GM19397 (cell line): ENCODE measurements around the gene PHTF1.

Experiments
- ATAC-seq: cut with Tn5 transposase; IDR thresholded peaks from one replicate; pipeline ENCODE4 v1.9.1; 2021; ENCODE audit warnings: mild to moderate bottlenecking, moderate library complexity; ENCODE audit not compliant: unreplicated experiment

The PHTF1 gene

DNA sequence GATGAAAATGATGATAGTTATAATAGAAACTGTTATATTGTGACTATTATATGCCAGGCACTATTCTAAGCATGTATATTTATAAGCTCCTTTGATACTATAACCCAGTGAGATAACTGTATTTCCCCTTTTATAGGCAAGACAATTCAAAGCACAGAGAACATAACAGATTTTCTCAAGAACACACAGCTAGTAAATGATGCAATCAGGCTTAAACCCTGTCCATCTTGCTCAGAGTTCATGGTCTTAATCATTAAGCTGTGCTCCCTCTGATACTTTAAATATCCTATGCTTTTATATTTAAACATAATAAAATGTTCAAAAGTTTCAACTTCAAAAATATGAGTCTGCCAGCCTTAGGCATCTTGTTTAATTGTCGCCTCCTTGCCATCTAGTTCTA is 88.6 kb downstream of the PHTF1 start:
- no peak for ATAC-seq

DNA sequence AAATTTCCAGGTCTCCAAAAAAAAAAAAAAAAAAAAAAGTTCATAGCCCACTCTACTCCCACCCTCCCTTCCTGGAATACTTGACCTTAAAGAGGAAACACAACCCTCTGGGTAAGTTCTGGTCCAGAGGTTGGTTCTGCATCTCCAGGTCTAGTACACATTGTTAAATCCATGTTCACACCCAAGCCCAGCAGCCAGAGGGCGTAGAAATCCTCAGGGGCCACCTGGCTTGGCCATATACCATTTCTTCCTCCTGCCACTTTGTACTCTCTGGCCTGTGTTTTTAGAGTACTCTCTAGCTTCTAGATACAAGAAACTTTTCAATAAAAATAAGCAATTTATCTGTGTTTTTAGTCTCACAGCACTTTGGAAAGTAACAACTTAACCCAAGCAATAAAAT is 89.3 kb downstream of the PHTF1 start:
- ATAC-seq = no peak

DNA sequence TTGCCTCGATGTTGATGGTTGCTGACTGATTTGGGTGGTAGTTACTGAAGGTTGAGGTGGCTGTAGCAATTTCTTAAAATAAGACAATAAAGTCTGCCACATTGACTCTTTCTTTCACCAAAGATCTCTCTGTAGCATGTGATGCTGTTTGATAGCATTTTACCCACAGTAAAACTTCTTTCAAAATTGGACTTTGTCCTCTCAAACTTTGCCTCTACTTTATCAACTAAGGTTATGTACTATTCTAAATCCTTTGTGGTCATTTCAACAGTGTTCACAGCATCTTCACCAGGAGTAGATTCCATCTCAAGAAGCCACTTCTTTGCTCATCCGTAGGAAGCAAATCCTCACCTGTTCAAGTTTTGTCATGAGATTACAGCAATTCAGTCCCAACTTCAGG is 93.2 kb downstream of the PHTF1 start:
- ATAC-seq = no peak

DNA sequence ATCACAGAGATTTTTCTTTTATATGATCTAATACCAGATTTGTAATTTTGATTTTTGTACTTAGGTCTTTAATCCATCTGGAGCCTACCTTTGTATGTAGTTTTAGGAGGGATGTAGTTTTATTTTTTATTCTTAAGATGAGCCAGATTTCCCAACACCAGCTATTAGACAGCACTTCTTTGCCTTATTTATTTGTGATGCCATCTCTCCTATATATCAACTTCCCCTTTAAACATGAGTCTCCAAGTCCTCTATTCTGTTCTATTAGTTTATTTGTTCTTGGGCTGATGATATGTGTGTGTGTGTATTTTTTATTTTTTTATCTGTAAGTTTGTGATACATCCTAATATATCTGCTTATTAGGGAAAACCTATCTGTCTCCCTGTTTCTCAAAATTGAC is 94.2 kb downstream of the PHTF1 start:
- ATAC-seq = no peak

DNA sequence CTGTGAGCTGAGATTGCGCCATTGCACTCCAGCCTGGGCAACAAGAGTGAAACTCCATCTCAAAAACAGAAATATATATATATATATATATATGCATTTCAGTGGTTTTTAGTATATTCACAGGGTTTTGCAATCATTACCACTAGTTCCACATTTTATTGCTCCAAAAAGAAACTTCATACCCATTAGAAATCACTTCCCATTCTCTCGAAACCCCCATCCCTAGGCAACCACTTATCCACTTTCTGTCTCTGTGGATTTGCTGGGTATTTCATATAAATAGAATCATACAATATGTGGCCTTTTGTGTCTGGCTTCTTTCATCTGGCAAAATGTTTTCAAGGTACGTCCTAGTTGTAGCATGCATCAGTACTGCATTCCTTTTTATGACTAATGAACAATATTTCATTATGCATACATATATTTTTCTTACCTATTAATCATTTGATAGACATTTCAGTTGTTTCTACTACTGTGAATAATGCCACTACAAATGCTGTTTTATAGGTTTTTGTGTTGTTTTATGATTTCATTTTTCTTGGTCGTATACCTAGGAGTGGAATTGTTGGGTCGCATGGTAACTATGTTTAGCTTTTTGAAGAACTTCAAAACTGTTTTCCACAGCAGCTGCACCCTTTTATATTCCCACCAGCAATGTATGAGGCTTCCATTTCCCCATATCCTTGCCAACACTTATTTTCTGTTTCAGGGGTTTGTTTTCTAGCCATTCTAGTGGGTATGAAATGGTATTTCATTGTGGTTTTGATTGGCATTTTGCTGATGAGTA is 95.9 kb downstream of the PHTF1 start:
- ATAC-seq = no peak

DNA sequence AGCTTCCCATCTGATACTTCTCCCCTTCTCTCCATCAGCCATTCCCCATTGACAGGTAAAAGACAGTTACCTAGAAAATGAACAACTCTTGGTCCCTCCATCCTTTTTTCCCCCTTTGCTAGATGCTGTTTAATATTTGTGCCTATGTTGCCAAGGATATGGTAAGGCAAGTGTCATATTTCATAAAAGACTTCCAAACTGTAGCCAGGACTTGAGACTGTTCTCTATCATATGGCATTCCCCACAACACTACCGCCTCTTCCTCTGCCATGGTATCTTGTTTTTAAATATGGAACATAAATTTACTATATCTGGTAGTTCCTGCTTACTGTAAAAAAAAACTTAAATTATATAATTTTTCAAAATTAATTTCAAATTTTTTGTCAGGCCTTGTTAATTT is 97.2 kb downstream of the PHTF1 start:
- ATAC-seq = no peak

DNA sequence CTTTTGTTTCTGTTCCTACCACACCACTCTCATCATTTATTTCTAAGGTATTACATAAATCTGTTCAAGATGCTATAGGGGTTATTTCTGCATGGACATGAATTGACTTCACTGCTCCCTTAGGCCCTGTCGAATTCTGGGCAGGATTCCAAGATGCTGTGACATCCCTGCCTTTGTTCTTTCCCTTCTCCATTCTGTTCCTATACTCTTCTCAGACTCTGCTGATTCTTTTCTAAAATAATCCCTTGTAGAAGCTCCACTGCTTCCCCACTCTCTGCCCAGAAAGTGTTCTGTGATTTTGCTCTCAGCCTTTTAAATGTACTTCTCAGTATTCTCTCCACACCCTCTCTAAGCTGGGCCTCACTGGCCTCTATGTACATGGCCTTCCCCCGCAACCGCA is 99.2 kb downstream of the PHTF1 start:
- no peak for ATAC-seq

DNA sequence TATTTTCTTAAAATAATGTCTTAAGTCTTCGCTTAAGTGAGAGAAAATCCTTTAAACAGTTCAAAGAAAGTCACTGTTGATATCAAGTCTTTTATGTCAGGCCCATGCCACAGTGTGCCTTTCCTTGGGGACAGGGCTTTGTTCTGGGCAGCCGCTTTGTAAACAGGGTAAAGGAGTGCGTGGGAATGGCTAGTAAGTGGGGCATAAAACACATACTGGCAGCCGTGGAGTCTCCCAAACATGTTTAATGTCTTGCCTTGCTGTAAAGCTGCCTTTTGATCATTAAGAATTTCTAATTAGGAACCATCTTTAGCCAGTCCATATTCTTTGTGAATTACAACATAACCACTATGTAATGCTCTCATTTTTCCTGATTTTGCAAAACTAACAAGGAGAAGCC is 99.7 kb downstream of the PHTF1 start:
- ATAC-seq = no peak

DNA sequence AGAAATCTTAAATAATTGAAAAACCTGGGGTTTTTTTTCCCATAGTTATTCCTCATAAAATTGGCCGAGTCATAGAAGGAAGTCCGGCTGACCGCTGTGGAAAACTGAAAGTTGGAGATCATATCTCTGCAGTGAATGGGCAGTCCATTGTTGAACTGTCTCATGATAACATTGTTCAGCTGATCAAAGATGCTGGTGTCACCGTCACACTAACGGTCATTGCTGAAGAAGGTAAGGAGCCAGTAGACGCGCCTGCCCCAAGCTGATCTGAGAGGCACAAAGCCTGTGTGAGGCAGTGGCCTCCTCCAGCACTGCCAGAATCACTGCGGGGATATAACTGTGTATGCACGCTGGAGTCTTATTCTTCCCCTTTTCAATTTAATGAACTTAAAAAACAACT is 100.3 kb downstream of the PHTF1 start:
- ATAC-seq = no peak

DNA sequence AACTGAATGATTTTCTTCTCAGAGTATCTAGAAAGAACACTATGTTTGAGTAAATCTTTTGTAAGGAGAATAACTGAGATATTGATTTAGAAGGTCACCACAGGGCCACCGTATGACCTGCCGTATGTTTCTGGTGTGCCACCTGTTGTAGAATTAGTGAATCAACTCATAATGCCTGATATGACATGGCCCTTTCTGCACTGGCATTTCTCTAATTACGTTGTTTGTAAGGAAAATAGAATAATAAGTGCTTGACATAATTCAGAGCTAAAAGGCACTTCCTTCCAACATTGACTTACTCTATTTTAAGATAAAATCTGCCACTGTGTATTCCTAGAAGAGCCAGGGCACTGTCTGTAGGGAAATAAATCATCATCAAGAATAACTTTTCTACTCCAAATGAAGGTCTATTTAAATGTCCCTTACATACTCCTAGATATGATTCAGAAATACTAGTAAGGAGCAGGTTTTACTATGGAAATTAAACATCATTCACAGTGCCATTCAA is 101.7 kb downstream of the PHTF1 start:
- ATAC-seq = no peak

DNA sequence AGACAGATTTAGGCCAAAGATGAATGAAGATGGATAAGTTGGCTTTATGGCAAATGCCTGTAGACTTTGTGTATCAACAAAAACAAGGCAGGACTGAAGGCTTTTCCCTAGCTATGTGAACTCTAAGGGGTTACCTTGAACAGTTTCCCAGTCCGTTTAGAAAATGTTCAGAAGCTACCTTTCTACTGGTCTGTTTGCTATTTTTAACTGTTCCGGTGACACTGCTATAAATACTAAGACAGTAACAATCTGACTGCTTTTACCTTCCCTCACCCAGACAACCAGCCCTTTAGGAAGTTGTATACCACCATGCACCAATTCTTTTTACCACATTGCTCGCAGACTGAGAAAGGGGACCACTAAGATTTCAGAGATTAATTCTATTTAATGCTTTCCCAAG is 102.2 kb downstream of the PHTF1 start:
- no peak for ATAC-seq

DNA sequence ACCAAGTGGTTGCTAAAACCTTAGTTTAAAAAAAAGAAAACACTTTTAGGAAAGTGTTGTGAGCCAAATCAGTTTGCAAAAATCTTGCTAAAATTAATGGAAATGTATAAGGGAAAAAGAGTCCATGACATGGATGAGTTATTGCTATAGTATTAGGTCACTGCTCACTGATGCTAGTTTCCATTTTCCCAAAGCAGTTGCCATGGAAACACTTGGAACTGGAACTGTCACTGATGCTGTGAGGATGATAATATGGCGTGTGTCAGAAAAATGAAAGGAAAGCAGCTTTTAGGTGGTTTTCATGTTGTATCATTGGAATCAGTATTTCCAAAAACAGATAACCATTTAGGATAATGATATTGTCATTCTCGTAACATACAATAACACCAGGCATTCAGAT is 104.4 kb downstream of the PHTF1 start:
- ATAC-seq = no peak

DNA sequence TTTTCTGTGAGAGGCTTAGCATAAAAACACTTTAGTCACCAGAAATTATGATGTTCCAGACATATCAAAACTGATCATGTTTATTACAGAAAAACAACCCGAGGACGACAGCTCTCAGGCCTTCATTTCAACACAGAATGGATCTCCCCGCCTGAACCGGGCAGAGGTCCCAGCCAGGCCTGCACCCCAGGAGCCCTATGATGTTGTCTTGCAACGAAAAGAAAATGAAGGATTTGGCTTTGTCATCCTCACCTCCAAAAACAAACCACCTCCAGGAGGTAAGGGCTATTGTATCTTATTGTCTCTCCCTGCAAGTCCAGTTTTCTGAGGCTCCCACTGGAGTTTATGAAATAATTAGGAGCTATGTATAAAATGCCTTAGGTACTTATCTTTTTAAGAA is 105.5 kb downstream of the PHTF1 start:
- no peak for ATAC-seq

DNA sequence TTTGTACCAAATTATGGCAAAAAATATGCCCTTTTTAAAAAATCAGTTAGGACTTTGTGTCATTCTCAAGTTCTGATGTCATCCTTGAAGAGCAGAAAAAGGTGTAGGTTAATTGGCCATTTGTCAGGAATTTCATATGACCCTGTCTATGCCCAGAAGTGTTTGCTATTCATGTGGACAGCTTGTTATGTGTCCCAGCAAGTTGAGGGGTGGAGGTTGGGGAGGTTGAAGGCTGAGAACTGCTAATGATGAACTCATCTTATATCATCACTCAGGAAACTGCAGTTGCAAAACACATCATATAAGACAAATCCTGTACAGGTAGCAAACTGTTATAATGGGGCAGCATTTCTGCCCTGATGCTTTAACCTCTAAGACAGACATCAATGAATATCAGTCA is 106.5 kb downstream of the PHTF1 start:
- ATAC-seq = no peak

DNA sequence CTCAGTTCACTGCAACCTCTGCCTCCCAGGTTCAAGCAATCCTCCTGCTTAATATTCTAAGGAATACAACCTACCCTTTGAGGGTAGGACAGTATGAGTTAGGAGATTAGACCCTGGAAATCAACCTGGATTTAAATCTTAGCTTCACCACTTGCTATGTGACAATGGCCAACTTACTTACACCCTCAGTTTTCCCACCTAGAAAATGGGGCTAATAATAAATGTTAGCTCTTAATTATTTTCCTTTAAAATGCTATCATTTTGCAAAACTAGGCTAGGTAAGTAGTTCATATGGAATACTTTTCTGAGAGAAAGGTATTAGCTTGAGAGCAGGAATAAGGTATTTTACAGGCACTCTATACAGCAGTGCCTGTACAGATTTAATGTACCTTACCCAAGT is 110.8 kb downstream of the PHTF1 start:
- no peak for ATAC-seq

DNA sequence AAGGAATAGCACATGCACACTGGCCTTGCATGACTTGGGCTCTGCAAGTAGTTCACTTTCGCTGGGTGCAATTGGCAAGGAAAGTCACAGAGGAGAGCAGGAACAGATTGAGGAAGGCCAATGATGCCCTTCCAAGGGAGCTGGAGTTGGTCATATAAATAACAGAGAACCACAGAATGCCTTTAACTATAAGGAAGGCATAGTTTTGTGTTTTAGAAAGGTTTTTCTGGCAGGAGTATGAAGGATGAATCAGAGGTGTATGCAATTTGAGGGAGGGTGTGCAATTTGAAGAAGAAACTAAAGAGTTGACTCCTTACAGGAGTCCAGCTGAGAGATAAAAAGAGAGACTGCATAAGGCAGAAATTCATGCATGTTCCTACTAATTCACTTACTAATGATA is 112.1 kb downstream of the PHTF1 start:
- no peak for ATAC-seq
